MCF 10A (cell line): Measurements from ENCODE around the gene TRAF1. TPM values are rescaled to one million over a fixed set of nuclear protein-coding genes. Genes with fewer than 3 reads are reported as not detected.

Experiments
- BruUV-seq: library from RNA; stranded (reverse); fragments of 400-500 nt; replicated peaks from 2 replicates; lab custom pipeline; 2021; lab: Mats Ljungman, UMichigan
- CTCF ChIA-PET: fragments of 300-600 bp; sonication (Branson Sonifier 250); formaldehyde crosslinking; extraction: SDS; loops from one replicate; lab custom pipeline; 2021; ENCODE audit warnings: antibody characterized with exemption, inconsistent platforms; lab: Yijun Ruan, JAX
- POLR2A ChIA-PET: fragments of 300-600, 350-650 bp; sonication (Branson Sonifier 250); formaldehyde crosslinking; extraction: SDS; loops from one replicate; lab custom pipeline; 2020; ENCODE audit warnings: antibody characterized with exemption, inconsistent platforms; lab: Yijun Ruan, JAX
- DNase-seq: peaks from one replicate; pipeline ENCODE4 v3.0.0-alpha.2; 2018; ENCODE audit not compliant: unreplicated experiment
- H3K27ac Mint-ChIP-seq: one replicate; pipeline ENCODE4 v1.8.0; 2022; ENCODE audit warnings: mild to moderate bottlenecking, low read depth, mixed read lengths; ENCODE audit not compliant: unreplicated experiment
- H3K27me3 Mint-ChIP-seq: one replicate; pipeline ENCODE4 v1.8.0; 2022; ENCODE audit warnings: mixed read lengths; ENCODE audit not compliant: insufficient read depth, unreplicated experiment
- H3K36me3 Mint-ChIP-seq: one replicate; pipeline ENCODE4 v1.8.0; 2022; ENCODE audit warnings: mild to moderate bottlenecking, moderate library complexity, mixed read lengths; ENCODE audit not compliant: insufficient read depth, unreplicated experiment
- H3K4me1 Mint-ChIP-seq: one replicate; pipeline ENCODE4 v1.8.0; 2022; ENCODE audit warnings: mixed read lengths; ENCODE audit not compliant: insufficient read depth, unreplicated experiment
- H3K4me3 Mint-ChIP-seq: one replicate; pipeline ENCODE4 v1.8.0; 2022; ENCODE audit warnings: mild to moderate bottlenecking, moderate library complexity, mixed read lengths; ENCODE audit not compliant: unreplicated experiment
- H3K9me3 Mint-ChIP-seq: one replicate; pipeline ENCODE4 v1.8.0; 2022; ENCODE audit warnings: mixed read lengths; ENCODE audit not compliant: unreplicated experiment
- intact Hi-C: fragments of 100-400 bp; cut with micrococcal nuclease; formaldehyde crosslinking; loops from 2 replicates; pipeline ENCODE4 v1.14.1; 2022
- total RNA-seq: library from RNA; stranded (reverse); gene quantifications from 2 replicates; pipeline ENCODE4 v1.2.3, GENCODE V29; 2022
- TF ChIP-seq, protein P1 (sequence below): fragments of 200-600 bp; IDR thresholded peaks from one replicate; pipeline ENCODE4 v1.8.0; 2022; ENCODE audit warnings: antibody characterized with exemption, mild to moderate bottlenecking; ENCODE audit not compliant: unreplicated experiment

Gene TRAF1
- total RNA-seq, 1 experiment from 2014 or later: 0.84 TPM

DNA sequence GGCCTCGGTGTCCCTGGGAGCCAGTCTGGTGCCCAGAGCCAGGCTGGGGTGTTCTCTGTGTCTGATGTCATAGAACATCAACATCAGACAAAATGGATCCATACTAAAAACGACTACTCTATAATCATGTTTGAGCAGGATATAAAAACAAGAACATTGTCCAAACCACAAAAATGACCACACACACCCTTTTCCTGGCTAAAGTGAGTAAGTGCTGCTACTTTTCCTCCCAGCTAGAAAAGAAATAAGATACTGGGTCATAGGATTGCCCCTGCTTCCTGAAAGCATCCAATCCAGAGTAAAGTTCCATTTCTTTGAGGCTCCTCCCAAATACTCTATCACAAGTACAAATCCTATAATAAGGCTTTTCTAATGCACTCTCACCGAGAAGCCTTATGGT lies 19.7 kb upstream of the TRAF1 start:
- Mint-ChIP-seq H3K4me3 (no peak overlapping the region), H3K9me3 (no peaks in the 10 kb centered on the region), H3K36me3 (no peaks in the 10 kb centered on the region), H3K27ac (peak overlapping the region; percentile 76), H3K4me1 (peaks cover 14% of the 10 kb centered on the region), H3K27me3 (no peaks in the 10 kb centered on the region)
- DNase-seq: peak; percentile 52
- intact Hi-C loops: no loop called here
- TF ChIP-seq, protein P1, sequence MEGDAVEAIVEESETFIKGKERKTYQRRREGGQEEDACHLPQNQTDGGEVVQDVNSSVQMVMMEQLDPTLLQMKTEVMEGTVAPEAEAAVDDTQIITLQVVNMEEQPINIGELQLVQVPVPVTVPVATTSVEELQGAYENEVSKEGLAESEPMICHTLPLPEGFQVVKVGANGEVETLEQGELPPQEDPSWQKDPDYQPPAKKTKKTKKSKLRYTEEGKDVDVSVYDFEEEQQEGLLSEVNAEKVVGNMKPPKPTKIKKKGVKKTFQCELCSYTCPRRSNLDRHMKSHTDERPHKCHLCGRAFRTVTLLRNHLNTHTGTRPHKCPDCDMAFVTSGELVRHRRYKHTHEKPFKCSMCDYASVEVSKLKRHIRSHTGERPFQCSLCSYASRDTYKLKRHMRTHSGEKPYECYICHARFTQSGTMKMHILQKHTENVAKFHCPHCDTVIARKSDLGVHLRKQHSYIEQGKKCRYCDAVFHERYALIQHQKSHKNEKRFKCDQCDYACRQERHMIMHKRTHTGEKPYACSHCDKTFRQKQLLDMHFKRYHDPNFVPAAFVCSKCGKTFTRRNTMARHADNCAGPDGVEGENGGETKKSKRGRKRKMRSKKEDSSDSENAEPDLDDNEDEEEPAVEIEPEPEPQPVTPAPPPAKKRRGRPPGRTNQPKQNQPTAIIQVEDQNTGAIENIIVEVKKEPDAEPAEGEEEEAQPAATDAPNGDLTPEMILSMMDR: no peak
- no TSS peak for BruUV-seq
- POLR2A ChIA-PET: no interaction called here
- CTCF ChIA-PET: interaction anchor here (0.6 to 0.8 kb wide), 2 partner anchors 9 to 208 kb away, joined by 3 to 4 read pairs; no protein-coding TSS in a partner anchor

DNA sequence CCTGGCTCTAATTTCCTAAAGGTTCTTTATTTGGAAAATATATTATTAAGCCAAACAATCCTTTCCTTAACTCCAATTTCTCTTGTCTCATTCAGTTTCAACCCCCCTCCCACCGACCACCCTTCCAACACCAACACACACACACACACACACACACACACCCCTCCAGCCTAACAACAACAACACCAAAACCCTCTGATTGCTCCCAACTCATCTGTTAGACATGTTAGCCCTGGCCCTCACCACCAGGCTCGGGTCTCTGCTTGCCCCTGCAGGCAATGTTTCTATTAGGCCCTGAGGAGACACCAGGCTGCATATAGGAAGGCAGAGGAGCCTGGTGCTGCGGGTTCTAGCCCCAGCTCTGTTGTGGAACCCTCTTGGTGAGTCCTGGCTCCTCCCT lies 18.4 kb upstream of the TRAF1 start:
- H3K27ac Mint-ChIP-seq: peak overlapping the region; percentile 77
- CTCF ChIA-PET: interaction anchor here (0.6 kb wide), 1 partner anchor 35 kb away, joined by 3 read pairs; no protein-coding TSS in a partner anchor
- TF ChIP-seq, protein P1: no peak
- no peak overlapping the region for H3K4me3 Mint-ChIP-seq
- BruUV-seq: no TSS peak
- no peaks in the 10 kb centered on the region for H3K9me3 Mint-ChIP-seq
- POLR2A ChIA-PET: interaction anchor here (0.8 kb wide), 1 partner anchor 10 kb away, joined by 3 read pairs; no protein-coding TSS in a partner anchor
- no peaks in the 10 kb centered on the region for H3K36me3 Mint-ChIP-seq
- H3K4me1 Mint-ChIP-seq: peaks cover 27% of the 10 kb centered on the region
- intact Hi-C loops: no loop called here
- no peak for DNase-seq
- H3K27me3 Mint-ChIP-seq: no peaks in the 10 kb centered on the region

DNA sequence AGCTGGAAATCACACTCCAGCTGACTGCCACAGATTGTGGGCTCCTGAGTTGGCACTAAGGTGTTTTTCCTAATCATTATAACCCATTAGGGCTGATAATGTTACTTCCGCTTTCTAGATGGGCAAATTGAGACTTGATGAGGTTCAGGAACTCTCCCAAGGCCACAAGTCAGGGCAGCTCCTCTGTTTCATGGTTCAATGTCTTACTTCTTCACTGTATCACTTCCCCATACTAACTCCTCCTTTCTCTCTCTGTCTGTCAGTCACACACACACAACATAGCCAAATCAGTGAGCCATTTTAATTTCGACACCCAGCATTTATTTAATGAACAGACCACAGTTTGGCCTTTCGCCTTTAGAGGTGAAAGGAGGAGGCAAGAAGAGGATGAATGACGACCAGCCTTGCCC lies 17.8 kb upstream of the TRAF1 start:
- DNase-seq: no peak
- no peaks in the 10 kb centered on the region for H3K36me3 Mint-ChIP-seq
- H3K4me1 Mint-ChIP-seq: peaks cover 27% of the 10 kb centered on the region
- no peaks in the 10 kb centered on the region for H3K27me3 Mint-ChIP-seq
- no TSS peak for BruUV-seq
- POLR2A ChIA-PET: interaction anchor here (0.8 to 0.9 kb wide), 2 partner anchors 9 to 173 kb away, joined by 3 read pairs; no protein-coding TSS in a partner anchor
- H3K9me3 Mint-ChIP-seq: no peaks in the 10 kb centered on the region
- TF ChIP-seq, protein P1: no peak
- CTCF ChIA-PET: interaction anchor here (0.6 kb wide), 2 partner anchors 36 to 101 kb away, joined by 3 to 5 read pairs; no protein-coding TSS in a partner anchor
- no peak overlapping the region for H3K4me3 Mint-ChIP-seq
- H3K27ac Mint-ChIP-seq: peak overlapping the region; percentile 77
- intact Hi-C loops: no loop called here

DNA sequence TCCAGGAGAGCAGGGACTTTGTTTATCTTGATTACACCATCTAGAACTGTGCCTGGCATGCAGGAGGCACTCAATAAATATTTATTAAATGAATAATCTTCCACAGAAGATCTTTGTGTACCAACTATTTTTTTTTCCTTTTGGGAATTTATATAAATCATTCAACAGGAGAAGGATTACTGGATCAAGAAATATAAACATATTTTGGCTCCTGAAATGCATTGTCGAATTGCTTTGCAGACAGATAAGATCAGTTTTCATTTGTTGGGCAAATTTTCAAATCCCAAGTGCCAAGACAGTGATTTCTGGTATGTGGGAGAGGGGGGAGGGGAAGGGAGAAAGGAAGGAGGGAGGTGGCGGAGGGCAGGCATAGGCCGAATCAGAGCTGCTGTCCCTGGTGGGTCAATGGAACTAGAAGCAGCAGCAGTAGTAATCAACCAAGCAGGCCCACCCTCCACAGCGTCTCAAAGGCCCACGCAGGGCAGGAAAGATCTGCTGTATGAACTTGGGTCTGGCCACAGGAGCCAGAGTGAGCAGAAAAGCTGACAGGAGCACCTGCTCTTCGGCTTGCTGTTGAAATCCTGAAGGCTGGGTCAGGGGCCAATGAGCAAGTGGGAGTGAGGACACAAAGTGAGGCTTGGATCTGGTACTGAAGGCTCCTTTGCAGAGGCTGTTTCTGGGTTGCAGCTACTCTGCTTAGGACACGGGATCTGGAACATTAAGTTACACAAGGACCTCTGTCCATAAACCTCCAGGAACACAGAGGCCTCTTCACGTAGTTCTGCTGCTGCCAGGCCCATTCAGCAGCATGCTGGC lies 15.8 kb upstream of the TRAF1 start:
- no peak overlapping the region for H3K4me3 Mint-ChIP-seq
- H3K36me3 Mint-ChIP-seq: no peaks in the 10 kb centered on the region
- CTCF ChIA-PET: interaction anchor here (0.8 to 2.8 kb wide), 3 partner anchors 23 to 322 kb away, joined by 3 to 12 read pairs (median 3); no protein-coding TSS in a partner anchor
- peak; percentile 31 for DNase-seq
- intact Hi-C loops: no loop called here
- H3K27me3 Mint-ChIP-seq: no peaks in the 10 kb centered on the region
- H3K9me3 Mint-ChIP-seq: no peaks in the 10 kb centered on the region
- POLR2A ChIA-PET: interaction anchor here (0.7 to 2.3 kb wide), 4 partner anchors 25 to 232 kb away, joined by 3 to 7 read pairs (median 4); partner anchors contain the start of gene FBXW2
- peaks cover 27% of the 10 kb centered on the region for H3K4me1 Mint-ChIP-seq
- TF ChIP-seq, protein P1: no peak
- peak overlapping the region; percentile 58 for H3K27ac Mint-ChIP-seq
- BruUV-seq: no TSS peak
